HG03025 (cell line): ENCODE results near the gene PIN4.
A peak's percentile ranks its signal among the peaks of the same experiment; 100 is the strongest.
"Not testable (repeated sequence)": the region's sequence is repeated elsewhere in the genome, so short reads cannot be mapped to it uniquely, and the experiment has no call there.

Source experiments
- ATAC-seq: cut with Tn5 transposase; IDR thresholded peaks from one replicate; pipeline ENCODE4 v1.9.1; 2021; ENCODE audit warnings: mild to moderate bottlenecking, moderate library complexity; ENCODE audit not compliant: unreplicated experiment, low FRiP score

PIN4 gene

DNA sequence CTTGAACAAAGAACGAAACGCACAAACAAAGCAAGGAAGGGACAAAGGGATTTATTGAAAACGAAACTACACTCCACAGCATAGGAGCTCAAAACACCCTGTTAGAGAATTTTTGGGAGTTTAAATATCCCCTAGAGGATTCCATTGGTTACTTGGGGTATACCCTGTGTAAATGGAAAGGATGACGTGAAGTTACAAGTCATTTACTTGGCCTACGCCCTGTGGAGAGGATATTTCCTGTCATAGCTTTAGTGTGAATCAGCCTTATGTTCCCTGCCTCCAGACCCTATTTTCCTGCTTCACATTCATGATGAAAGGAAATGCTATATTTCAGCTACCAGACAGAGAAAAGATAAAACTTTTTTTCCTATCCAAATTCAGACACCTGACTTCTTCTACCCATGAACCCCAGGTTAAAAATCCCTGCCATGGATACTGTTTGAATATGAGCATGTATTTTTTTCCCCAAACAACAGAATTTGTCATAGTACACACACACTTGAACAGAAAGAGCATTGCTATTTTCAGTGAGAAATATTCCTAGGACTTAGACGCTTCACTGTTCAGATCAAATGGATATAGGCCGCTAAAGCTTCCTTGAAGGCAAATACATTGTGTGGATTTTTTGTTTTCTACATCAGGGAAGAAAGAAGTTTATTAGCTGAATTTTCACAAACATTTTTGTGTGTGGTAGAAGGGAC lies 20.4 kb downstream of the PIN4 start:
- no peak for ATAC-seq

DNA sequence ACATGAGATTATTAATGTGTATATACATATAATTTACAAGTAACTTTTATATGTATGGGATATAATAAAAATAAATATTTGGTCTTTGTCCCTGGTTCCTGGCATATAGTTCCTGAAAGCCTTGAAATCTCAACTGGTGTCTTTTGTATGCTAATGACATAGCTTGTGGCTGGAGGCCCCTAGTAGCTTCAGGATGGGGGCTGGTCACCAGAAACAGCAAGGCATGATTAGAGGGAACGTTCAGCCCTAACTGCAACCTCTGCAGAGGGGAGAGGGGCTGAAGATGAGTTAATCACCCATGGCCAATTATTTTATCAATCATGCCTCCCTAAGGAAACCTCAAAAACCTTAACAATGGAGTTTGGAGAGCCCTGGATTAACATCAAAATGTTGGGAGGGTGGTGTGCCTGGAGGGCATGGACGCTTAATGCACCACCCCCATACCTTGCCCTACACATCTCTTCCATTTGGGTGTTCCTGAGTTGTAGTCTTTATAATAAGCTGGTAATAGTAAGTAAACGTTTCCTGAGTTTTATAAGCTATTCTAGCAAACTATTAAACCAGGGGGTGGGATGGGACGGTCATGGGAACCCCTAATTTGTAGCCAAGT lies 21.3 kb downstream of the PIN4 start:
- no peak for ATAC-seq

DNA sequence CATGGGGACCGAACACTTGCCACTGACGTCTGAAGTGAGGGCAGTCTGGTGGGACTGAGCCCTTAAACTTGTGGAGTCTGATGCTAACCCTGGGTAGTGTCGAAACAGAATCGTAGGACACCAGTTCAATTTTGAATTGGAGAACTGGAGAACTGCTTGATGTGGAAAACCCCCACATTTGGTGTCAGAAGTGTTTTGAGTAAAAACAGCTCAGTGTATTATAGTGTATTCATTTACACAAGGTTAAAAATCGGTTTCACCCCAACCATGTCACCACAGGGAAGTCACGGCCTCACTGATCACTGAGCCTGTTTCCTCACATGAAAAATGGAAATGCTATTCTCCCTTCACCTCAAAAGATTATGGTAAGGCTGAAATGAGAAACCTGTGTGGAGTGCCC lies 21.9 kb downstream of the PIN4 start:
- ATAC-seq: no peak

DNA sequence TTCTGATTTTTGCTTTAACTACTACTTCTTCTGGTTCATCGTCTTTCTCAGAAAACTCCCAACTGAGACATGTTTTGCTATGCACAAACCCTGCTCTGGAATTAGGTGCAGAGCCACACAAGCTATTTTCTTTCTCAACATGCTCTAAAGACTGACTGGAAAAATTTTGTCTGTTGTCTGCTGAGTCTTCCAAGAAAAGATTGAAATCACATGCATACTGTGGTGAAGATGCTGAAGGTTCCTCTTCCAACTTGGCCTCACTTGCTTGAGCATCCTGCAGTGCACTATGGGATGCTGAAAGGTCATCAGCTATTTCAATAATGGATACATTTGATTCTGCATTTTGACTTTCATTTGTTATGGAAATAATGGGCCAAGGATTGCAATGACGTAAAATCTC lies 24.1 kb downstream of the PIN4 start:
- ATAC-seq: no peak

DNA sequence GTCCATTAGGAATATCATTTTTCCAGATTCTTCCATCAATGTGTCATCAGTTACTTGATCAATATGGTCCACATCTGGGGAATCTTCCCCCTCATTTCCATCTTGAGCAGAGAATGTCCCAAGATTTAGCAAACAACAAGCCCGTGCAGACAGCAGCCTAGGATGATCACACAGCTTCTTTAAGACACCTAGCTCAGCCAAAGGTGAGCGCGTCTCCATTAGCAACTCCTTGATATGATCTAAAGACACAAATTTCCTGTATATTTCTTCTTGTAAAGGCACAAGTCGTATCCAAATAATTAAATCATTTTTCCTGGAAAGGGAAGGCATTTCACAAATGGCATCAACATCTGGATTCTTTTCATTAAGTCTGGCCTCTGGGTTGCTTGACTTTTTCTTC lies 25.8 kb downstream of the PIN4 start:
- no peak for ATAC-seq

DNA sequence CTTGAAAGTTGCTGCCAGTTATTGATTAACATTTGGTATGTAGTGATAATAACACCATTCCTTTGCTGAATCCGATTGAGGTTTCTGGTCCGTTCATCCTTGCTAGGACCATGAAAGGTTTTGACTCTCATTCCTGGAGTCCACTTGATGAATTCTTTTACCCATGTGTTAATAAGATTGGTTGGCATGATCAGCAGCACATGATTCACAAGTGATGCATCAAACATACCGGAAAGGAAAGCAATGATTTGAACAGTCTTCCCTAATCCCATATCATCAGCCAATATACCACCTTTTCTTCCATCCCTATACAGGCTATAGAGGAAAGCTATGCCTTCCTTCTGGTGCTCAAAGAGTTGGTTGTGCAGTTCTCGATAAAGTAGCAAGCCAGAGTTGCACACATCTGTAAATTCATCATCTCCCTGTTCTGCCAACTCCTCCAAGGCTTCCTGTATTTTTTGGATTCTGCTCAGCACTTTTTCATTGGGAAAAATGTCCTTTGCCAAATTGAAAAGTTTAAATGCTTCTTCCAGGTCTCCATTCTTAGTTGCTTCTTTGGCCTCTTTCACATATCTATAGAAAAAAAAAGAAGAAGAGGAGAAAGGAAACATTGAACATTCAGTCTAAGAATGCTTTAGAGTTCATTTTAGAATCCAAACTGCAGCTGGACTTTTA lies 26.7 kb downstream of the PIN4 start:
- no peak for ATAC-seq

DNA sequence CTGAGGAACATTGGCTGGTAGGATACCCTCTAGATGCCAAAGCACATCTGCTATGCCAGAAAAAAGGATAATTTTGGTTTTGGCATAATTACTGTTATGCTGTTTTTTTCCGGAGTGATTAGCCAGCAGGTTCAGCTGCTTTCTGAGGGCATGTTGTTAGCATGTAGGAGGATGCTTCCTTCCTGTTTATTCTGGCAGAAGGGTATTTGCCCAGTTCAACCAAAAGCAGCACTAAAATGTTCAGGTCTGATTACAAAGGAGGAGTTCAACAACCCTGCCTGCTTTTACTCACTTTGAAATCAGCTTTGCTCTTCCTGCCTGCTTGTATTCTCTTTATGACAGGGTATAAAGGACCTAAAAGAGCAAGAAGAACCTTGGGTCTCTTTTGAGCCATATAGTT lies 35.4 kb downstream of the PIN4 start:
- no peak for ATAC-seq

DNA sequence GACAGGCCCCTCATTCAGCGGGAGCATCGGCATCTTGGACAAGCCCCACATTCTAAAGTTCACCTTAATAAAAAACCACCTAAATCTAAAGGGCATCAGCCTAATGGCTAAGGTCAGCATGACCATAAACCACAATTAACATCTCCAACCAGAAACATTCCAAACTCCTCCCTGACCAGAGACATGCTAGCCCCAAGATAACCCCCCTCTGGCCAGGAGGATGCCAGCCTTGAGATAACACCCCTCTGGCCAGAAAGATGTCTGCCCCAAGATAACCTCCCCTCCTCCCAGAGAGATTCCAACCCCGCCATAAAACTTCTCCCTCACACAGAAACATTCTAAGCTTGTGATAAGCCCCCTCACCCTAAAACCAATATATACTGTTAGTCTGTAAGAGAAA lies 38.8 kb downstream of the PIN4 start:
- ATAC-seq: not testable (repeated sequence)

DNA sequence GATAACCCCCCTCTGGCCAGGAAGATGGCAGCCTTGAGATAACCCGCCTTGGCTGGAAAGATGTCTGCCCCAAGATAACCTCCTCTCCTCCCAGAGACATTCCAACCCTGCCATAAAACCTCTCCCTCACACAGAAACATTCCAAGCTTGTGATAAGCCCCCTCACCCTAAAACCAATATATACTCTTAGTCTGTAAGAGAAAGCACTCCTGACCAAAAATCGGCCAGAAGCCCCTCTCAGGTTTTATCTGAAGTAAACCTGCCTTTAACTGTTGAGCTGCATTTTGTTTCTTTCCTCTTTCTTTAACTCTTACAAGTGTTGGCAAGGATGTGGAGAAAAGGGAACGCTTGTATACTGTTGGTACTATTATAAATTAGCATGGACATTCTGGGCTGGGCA lies 48.7 kb downstream of the PIN4 start:
- ATAC-seq: no peak

DNA sequence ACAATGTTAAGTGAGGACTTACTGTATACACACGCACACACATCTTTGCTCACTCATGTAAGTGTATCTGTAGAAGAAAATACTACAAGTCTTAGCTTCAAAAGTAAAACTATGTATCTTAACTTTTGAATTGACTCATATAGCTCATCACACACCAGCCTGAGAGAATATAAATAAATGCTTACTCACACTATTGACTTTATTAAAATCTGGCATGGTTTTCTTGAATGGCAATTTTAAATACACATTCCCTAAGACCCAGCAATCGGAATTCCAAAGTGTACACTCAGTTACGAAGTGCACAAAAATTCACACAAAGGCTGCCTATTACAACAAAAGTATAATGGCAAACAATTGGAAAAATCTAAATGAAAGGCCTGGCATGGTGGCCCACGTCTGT lies 55.3 kb downstream of the PIN4 start:
- no peak for ATAC-seq

DNA sequence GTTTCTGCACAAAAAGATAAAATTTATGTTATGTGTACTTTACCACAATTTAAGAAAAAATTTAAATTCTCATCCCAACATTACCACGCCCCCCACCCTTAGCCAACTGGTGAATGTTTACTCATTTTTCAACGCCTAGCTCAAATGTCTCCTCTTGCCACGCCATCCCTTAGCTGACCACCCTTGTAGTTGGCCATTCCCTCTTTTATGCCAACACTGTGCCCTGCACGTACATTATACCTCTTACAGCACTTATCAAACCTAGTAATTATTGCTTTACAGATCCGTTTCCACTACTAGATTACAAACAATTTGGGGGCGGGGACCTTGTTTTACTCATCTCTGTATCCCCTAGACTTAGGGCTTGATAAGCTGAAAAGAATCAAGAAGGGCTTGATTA lies 56.6 kb downstream of the PIN4 start:
- ATAC-seq: no peak

DNA sequence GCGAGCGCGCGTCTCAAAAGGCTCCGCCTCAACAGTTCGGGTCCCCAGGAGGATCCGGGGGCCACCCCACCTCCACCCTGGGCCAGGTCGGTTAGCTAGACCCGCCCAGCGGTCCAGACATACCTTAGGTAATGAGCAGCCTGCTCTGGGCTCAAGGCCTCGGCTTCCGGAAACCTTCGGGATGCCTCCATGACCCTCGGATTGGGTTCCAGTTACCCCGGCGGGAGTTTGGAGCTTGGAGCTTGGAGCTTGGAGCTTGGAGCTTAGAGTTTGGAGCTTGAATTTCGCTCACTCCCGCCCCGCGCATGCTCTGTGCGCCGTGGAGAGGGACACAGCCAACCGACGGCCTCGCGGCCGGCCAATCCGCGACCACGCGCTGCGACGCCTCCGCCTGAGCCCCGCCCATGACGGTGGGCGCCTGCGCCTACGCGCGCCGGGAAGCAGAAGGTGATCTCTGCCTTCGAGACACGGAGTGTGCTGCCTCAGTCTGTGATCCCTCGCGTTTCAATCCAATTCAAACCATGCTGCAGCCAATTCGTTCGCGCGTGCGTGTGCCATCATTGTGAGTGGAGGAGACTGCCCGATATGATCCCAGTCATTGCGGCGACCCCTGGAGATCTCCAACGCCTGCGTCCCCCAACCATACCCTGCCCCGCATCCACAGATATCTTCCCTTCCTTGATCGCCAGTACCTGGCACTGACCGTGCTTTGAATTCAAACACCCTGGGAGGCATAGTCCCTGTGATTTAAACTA lies 57.3 kb downstream of the PIN4 start, which contains the start of gene ERCC6L:
Gene ERCC6L, minus strand, starts transcription at position 307 of the 755 bp plus-strand sequence. Its CDS starts 116 bp downstream, at position 191.
- peak; percentile 92 for ATAC-seq

DNA sequence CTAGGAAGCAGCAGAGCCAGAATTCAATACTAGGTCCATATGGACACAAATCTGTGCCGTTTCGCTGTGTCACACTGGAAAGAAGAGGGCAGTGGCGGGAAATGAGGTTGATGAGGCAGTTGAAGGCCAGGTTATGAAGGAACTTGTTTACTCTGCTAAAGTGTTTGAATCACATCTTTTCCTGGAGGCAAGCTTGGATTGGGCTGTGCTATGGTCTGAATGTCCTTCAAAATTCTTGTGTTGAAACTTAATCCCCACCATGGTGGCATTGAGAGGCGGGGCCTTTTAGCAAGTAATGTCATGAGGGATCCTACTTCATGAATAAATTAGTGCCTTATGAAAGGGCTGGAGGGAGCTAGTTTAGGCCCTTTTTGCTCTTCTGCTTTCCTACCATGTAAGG lies 59.4 kb downstream of the PIN4 start:
- ATAC-seq: no peak

DNA sequence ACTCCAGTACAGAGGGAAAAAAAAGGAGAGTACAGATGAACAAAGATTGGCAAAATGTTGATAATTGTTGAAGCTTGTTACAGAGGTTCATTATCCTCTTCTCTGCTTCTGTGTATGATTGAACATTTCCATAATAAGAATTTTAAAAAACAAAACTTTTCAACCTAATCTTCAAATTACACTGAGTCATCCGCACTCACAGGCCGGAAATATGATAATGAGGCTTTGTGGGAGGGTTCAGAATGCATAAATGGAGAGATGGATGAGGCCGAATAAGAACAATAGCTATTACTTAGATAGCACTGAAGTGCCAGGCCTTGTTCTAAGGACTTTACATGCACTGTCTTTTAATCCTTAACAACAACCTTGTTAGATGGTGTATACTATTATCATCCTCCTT lies 61.9 kb downstream of the PIN4 start:
- no peak for ATAC-seq

DNA sequence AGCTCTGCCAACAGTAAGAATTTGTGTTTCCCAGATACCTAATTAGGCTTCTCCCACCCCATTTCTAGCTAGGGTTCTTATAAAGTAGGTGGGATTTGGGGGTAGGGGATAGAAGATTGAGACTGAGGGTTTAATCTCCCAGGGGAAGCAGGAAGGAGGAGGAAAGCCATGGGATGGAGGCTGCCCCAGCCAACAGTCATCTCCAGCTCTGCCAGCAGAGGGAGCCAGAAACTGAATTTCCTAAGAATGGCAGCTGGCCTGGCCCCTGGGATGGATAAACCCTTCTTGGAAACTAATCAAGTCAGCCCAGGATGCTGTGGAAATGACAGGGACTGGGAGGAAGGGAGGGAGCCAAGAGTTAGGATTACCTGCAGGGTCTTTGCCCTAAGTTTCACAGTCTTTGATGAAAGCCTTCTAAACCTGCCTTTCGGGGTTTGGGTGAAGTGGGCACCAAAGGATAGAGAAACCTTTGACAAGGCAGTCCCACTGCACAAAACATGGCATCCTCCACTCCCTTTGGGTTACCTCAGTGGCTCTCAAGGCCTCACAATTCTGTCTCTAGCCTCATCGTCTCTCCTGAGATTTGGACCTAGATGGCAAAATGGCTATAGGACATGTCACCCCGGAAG lies 64.0 kb downstream of the PIN4 start:
- ATAC-seq: no peak

DNA sequence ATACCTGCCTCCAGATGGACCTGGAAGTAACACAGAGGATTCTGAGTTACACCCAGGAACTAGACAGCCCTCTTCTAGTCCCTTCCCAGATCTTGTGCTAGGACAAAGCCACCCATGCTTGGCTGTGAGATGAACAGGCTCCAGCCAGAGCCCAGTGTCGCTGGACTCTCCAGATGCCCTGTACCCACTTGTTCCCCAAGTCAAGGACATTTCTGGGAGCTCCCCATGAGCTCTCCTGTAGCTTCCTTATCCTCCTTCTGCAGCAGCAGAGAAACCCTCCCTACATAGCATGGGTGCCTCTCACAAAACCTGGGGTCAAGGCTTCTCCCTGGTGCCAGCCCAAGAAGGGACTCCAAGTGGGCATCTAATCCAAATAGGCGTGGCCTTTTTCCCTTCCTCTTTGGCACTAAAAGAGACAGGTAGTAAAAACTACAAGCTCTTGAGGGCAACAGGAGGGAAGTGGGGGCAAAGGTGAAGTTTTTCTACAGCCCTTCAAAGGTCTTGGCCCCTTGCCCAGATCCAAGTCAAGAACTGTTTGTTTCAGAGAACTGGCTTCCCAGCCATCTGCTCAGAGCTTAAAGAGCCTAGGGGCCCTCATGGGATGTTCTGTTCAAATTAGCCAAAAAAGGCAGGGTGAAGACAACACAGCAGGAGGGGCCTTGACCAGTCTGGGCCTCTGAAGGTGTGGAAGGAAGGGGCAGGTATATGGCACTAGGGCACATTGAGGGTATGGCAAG lies 65.8 kb downstream of the PIN4 start:
- ATAC-seq: no peak
